ENCODE measurements around the gene BTBD1.

Gene BTBD1

DNA sequence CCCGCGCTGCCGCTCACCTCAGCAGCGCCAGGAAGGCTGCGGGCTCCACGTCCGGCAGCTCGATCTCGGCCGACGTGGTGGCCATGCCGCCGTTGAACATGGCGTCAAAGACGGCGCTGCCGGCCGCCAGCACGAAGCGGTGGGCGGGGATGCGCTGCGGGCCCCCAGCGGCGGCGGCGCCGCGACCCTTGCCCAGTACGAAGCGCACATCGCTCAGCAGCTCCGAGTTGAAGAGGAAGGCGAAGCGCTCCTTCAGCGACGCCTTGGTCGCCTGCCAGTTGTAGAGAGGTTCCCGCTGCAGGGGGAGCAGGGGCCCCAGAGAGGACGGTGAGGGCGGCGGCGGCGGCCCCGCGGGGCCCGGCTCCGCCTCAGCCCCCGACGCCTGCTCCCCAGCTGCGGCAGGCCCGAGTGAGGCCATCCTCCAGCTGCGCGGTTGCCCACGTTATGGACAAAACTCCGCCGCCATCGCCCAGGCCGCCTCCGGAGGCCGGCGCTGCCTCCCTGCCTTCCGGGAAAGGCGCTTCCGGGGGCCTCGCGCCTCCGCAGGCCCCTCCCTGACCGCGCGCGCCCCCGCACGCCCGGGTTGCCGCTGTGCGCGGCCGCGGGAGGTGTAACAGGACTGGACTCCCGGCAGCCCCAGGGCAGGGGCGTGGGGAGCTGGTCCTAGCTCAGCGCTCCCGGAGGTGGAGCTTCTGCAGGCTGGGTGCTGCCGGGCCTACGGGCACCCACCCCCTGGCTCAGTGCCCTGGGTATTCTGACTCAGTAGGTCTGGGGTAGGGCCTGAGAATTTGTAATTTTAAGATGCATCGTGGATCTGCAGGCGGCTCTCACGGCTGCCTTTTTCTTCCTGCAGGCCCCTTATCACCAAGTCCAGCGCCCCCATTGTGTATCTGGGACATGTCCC lies at the start of gene BTBD1:
Gene BTBD1, minus strand, starts transcription at position 519 of the 904 bp plus-strand sequence. Its CDS starts 101 bp downstream, at position 418.
- DNase-seq = peak; percentile 94

DNA sequence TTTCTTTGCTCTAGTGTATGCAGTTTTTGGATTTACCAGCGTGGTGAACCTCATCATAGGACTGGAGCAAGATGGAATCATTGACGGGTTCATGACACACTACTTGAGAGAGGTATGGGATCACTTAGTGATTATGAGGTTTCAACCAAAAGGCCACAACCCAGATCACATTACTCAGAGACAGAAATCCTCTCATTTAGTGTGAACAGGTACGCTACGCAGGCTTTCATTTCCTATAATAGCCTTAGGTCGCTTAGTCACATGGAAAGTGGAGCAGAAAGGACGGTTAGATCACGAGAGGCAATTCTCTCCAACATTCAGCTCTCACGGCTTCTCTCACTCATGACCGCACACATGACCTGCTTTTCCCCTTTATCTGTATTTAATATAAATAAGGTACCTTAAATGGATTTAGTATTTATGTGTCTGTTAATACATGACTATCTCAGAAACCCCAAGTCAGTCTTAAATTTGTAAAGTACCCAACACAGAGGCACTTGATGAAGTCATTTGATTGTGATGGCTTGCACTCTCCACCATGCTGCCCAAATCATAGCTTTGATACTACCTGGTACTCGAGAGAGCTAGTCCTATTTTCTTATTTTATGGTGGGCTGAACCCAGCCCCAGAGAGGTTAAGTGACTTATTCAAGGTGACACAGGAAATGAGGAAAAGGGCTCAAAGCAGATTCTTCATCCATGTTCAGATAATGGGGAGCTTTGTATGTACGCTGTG lies 48.9 kb upstream of the BTBD1 start:
- DNase-seq = no peak

DNA sequence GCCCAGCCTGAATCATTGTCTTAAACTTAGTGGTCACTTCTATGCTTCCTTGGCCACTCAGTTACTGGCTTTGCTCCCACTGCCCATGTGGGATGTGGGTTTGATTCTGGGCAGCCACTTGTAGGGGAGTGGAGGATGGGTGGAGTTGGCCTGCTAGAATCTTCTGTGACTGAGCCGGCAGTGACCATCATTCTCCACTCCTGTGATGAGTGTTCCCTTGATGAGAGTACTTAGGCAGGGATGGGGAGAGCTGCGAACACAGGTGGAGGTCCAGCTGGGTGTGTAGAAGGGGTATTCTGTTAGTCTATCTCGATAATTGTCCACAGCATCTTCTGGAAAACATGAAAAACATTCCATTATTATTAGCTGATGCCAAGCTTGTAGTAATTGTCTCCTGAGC lies 48.4 kb upstream of the BTBD1 start:
- DNase-seq = no peak

DNA sequence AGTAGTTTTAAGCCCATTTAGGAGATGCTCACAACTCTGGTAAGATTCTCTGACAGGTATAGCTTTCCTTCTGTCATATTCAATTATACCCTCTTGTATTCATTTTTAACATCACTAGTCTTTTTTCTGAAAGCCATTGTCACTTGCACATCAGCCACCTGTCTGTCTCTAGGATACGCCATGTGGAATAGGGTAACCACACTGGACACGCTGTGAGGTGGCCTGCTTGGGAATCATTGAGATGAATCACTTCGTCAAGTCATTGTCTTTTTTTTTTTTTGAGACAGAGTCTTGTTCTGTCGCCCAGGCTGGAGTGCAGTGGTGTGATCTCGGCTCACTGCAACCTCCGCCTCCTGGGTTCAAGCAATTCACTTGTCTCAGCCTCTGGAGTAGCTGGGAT lies 47.8 kb upstream of the BTBD1 start:
- no peak for DNase-seq

DNA sequence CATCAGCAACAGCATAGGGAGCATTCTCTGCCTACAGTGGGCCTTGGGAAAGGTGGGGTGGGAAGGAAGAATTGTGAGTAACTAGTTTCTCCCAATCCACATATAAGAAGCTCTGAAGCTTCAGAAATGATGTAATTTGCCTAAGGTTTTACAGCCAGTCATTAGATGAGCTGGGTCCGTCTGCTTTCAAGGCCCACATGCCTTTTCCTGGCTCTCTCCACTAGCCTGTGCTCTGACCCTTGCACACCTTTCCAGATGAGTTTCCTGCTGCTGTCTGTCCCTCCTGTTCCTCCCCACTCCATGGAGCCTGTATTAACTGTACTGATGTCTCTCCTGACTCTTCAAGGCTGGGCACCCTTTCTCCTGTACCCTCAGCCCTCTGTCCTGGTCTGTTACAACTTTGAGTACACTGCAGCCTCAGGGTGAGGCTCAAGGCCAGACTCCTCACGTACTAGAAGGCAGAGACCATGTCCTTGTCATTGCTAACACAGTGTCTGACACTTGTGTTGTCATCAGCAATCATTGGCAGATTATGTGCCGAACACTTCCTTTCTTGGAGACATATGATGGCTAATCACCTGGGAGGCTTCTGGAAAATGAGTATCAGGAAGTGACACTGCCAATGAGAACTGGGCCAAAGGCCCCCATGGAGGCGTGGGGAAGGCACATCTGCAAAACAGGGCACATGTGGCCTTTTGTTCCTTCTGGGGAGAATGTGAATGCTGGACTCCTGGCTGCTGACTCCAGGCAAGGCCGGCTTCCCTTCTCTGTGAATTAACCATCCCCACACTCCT lies 47.0 kb upstream of the BTBD1 start:
- DNase-seq = no peak

DNA sequence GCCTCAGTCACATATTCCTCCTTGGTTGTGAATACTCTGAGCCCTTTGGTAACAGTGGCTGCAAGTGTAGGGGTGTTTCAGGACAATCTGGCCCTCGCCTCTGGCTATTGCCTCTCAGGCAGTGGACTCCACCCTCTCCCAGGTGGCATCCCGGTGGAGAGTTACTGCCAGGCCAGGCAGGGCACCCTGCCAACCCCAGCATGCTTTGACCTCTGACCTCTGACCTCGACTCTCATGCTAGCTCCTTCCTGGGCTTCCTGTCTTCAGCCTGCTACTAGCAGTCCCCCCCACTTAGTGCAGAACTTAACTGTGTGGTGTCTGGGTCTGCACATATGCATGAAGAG lies 45.9 kb upstream of the BTBD1 start:
- DNase-seq = no peak

DNA sequence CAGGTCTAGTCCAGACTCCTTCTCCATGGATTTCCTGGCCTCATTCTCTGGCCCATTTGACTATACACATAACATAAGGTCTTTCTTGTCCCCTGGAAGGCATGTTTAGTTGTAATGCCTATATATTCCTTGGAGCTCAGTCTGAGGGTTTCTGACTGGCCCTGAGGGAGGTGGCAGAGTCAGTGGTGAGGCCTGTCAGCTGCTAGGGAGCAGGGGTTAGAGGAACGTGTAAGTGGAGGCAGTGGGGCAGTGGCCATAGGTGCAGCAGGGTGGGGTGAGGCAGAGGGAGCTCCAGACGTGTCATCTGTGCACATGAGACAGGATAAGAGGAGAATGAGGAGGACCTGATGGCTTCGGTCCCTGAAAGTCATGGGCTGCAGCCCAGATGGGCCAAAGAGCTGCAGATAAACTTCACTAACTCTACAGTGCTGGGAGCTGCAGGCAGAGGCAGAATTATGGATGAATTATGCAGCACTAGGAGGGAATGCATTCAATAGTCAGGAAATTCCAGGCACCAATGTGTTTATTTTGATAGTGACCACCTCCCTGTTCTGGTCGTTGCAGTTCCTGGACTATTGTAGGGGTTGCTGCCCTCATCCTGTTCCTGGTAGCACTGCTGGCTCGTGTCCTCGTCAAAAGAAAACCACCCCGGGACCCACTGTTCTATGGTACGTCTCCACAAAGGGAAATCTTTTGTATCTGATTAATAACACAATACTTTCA lies 45.3 kb upstream of the BTBD1 start:
- DNase-seq = no peak

DNA sequence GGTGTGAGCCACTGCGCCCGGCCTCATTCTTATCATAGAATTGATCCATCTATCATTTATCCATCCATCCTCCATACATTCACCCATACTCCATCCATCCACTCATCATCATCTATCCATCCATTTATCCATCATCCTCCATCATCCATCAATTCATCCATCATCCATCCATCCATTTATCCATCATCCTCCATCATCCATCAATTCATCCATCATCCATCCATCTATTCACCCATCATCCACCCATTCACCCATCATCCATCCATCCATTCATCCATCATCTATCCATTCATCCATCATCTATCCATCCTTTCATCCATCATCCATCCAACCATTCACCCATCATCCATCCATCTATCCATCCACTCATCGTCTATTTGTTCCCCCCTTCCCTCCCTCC lies 44.1 kb upstream of the BTBD1 start:
- DNase-seq = no peak

DNA sequence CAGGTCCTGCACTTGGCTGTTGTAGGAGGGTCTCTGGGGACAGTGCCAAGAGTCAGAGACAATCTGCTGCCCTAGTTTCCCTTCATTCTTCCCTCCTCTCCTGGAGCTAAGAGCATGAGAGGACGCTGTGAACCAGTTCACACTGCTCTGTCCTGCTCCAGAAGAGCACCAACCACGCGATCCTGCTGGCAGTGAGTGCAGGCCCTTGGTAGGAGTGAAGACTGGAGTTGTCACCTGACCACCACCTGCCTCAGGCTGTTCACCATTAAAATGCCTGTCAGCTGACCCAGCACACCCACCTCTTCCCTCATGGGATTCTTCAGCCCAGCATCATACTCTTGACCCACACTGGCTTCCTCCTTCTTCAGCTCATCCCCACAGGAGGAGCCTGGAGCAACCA lies 43.3 kb upstream of the BTBD1 start:
- DNase-seq = no peak

DNA sequence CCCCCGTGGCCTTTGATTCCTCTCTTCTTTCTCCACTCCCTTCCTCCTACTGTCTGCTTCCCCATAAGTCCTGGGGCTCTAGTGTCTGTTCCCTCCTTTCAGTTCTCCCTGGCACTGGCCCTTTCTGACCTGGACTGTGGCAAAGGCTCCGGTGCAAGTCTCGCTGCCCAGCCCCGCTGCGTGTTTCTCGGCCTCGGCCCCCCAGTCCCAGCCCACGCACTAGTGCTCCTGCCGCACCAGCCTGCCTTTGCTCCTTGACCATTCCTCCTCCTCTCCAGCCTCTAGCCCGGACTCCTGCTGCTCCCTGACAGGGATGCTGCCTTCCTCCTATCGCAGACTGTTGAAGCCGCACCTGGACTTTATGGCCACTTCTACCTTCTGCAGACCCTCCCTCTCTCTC lies 42.5 kb upstream of the BTBD1 start:
- DNase-seq = no peak

DNA sequence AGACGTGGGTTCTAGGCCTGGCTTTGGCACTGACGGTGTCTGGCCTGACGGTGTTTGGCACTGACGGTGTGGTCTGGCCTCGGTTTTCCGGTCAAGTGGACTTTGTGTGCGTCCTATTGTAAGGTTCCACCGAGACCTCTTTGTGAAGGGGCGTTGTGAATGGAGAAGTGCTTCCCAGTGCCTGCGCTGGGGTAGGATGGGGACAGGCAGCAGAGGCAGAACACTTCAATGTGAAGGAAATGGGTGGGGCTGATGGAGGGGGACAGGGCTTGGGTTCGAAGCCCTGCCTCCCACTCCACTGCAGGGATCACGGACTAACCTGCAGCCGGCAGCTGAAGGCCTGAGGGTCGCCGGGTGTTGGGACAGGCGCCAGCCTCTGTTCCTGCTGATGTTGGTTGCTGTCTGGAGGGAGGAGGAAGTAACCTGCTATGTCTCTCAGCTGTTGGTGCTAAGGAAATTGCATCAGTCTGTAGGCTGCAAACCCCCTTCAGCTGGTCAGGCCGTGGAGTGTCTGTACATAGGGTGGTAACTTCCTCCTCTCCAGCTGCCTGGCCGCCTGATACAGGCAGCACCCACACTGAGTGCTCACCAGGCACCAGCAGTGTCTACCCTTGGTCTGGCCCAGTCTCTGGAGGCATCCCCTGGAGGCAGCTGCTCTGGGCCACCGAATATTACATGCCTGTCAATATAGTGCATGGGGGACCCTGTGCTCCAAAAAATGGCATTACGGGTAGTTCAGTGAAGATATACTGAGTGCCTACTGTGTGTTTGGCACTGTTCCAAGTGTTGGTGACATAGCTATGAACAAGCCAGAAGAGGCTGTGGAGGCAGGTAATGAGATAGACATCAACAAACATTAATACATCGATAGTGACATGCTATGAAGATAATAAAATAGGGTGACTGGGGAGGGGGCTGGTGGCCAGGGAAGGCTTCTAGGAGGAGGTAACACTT lies 41.5 kb upstream of the BTBD1 start:
- DNase-seq = no peak

DNA sequence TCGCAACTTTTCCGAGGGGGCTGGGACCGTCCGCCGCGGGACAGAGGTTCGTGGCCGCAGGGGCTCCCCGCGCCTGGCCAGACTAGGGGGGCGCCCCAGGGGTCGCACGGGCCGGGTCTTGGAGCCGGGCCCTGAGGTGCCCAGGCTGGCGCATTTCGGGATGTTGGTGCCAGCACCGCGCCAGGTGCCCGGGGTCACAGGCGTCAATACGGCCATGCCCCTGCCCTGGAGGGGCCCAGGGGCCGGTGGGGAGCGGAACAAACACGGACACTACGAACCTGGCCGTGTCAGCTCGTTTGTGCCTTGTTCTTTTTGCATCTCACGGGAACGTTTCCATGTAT lies 40.8 kb upstream of the BTBD1 start:
- no peak for DNase-seq

DNA sequence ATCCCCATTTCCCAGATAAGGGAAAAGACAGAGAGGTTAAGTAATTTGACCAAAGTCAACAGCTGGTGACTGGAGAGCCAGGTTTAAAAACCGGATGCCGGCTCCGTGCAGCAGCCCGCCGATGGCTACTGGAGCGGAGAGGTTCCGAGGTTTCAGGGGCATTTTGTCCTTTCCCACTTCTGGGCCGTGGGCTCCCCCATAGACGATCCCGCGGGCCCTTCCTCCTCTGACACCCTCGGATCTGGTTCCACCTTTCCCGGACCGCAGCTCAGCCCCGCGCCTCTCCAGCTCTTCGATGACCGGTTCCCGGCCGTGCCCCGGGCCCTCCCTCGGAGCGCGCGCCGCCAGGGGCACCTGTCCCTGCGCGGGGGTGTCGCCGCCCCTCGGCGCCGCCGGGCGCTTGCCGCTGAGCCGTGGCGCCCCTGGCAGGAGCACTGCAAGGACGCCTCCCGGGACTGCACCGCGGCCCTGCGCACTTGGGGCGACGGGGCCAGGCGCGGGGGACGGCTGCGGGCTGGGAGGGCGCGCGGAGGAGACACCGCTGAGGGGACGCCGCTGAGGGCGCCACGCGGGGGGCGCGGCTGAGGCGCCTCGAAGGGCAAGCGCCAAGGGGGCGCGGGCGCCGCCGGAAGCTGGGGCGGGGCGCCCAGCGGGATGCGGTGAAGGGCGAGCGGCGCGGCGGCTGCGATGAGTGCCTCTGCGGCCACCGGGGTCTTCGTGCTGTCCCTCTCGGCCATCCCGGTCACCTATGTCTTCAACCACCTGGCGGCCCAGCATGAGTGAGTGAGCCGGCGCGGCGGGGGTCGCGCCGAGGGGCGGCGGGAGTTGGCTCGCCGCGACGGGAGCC lies 40.2 kb upstream of the BTBD1 start, which contains the start of gene TM6SF1:
Gene TM6SF1, plus strand, starts transcription at position 652 of the 847 bp plus-strand sequence. Its CDS starts 36 bp downstream, at position 688.
- DNase-seq = no peak

DNA sequence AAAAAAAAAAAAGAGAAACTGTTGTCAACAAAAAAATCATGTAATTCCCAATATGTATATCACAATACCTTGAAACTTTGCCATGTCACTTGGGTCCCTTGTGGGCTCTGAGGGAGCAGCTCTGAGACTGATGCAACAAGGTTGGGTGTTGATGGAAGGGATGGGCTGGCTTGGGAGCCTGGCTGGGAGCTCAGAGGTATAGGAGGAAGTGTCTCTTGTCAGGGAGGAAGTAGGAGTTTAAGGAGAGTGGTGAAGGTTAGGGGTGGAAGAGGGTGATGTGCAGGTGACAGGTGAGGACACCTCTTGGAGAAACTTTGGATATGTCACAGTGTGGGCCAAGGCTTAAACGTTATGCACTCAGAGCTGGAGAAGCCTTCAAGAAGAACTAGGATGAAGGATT lies 38.4 kb upstream of the BTBD1 start:
- no peak for DNase-seq

DNA sequence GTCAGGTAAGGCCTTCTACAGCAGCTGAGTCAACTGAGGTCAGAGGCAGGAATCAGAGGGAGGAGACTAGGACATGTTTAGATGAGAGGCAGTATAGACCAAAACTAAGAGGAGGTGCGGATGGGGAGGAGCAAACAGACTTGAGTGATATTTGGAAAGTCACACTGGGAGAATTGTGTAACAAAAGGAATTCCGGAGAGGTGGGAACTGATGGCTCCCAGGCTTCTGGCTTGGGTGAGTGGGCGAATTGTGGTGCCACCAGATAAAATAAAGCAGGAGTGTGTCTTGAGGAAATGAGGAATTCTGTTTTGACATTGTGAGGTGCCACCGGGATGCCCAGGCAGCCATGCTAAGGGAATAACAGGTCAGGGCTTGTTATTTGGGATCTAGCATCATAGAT lies 37.1 kb upstream of the BTBD1 start:
- DNase-seq = no peak

DNA sequence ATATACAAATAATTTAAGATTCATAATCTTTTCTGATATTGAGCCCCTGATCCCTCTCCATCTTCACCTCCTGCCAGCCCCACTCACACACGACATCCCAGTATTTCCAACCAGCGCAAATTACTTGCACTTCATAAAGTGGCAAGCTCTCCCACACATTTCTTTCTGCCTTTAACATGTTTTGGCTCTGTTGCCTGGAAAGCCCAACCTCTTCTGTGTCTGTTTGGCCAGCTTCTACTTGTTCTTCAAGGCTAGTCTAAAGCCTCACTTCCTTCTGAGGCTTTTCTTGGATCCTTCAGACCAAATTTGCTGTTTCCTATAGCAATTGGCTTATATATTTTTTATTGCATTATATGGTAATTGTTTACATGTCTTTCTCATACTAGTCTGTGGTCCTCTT lies 35.3 kb upstream of the BTBD1 start:
- no peak for DNase-seq

DNA sequence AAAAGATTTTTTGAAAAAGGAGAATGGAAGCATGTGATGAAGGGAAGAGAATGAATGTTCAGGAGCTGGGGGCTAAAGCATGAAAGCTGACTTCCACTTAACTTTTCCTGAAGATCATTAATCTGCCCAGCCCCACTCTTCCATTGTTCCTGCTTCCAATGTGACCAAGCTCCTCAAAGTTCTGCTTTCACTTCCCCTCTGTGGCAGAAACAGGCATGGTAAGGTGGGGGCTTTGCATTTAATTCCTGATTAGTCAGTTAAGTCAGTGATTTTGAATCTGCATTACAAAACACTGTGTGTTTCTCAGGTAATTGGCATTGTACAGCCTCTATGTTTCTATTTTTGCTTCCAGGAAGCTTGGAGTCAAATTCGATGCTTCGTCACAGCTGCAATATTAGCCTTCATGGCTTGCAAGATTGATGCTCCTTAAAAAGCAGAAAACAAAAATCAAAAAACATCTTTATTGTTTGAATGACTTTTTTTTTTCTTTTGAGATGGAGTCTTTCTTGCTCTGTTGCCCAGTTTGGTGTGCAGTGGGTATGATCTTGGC lies 33.1 kb upstream of the BTBD1 start:
- DNase-seq = no peak

DNA sequence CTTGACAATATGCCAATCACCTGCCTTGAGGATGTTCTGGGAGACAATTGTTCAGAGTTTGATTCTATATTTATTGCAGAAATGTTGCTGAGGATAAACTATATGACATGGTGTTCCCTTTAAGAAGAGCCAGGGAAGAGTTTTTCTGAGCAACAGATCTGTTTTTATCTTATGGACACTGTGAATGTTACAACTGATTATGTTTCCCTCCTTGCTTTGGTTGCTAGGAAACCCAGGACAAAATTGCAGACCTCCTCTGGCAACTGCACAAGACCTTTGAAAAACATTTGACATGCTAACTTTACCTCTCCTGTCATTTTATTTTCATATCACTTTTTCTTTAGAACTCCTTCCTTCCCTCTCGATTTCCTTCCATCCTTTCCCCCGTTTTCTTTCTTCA lies 32.2 kb upstream of the BTBD1 start:
- no peak for DNase-seq

DNA sequence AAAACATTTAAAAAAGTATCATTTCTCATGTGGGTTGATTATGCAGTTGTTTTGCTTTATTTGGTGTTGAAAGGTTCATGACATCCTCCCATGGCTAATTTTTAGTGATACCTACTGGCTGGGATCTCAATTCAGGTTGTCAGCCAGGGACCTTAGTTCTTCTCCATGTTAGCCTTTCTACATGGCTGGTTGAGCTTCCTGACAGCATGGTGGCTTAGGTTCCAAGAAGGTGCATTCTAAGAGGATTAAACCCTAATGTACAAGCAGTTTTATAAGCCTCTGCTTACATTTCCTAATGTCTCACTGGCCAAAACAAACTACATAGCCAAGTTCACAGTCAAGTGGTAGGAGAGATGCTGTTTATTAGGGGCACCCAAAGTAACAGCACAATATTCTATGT lies 31.0 kb upstream of the BTBD1 start:
- DNase-seq = no peak

DNA sequence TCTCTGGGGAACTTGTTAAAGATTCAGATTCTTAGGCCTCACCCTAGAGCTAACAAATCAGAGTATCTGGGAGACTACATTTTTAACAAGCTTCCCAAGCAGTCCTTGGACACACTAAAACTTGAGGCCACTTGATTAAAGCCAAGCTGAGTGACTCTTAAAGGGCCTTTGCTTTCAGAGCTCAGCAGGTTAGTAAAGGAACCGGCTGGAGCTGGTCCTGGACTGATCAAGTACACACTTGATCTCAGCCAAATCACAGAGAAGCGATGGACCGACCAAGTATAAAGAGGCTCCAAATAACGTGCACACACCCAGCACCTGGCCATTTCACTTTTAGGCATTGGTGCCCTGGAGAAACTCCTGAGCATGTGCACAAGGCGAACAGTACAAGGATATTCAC lies 27.5 kb upstream of the BTBD1 start:
- DNase-seq = no peak

All from right forelimb (tissue), 1 donor.